HG03108 (cell line): Measurements from ENCODE around the gene TAB2.

Experiments used
- ATAC-seq: cut with Tn5 transposase; IDR thresholded peaks from one replicate; pipeline ENCODE4 v1.9.1; 2021; ENCODE audit warnings: moderate library complexity; ENCODE audit not compliant: unreplicated experiment

TAB2 gene

DNA sequence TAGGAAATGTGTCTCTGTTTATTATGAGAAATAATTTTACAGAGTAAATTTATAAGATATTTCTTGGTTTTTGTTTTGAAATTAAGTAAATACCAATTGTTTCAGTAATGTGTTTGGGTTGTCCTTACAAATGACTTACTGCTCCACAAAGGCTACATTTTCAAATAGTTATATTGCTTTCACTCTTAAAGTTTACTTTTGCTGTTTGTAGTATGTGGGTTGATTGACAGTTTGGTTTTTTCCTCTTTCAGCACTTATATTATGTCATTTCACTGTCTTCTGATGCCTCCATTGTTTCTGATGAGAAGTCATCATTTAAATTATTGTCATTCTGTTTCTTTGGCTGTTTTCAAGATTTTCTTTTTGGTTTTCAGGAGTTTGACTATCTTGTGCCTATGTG is 47.7 kb downstream of the TAB2 start:
- no peak for ATAC-seq

GRCh38 chr6:149366267-149366921 is 48.9 kb downstream of the TAB2 start:
- no peak for ATAC-seq

DNA sequence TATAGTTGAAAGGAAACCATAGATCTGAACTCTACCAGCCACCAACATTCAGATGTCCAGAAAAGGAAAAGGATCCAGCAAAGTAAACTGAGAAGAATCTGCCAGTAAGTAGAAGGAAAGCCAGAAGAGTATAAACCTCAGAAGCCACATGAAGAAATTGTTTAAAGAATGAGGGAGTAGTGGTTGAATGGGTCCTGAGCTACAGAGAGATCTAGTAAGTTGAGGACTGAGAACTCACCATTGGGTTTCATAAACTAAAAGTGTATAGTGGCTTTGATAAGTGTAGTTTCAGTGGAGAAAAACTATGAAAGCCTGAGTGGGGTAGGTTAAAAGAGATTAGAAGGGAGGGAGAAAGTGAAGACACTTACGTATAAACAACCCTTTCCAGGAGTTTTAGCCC is 50.6 kb downstream of the TAB2 start:
- no peak for ATAC-seq

- ATAC-seq = no peak
Measured at GRCh38 chr6:149371154-149371553, 53.6 kb downstream of the TAB2 start.

DNA sequence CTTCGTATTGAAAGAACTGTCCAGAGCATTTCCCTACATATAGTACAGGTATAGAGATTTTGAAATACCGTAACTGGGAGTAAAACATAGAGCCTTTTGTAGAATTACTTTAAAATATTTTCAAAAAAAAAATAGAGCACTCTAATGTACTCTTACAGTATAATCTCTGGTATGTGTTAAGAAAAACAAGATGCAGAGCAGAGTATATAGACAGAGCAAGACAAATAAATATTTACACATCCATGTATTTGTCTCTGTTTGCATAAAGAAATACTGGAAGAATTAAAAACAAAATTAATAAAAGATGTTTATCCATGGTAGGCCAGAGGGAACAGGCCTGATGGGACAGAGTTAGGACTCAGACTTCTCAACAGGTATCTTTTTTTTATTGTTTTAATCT is 54.5 kb downstream of the TAB2 start:
- ATAC-seq = no peak

DNA sequence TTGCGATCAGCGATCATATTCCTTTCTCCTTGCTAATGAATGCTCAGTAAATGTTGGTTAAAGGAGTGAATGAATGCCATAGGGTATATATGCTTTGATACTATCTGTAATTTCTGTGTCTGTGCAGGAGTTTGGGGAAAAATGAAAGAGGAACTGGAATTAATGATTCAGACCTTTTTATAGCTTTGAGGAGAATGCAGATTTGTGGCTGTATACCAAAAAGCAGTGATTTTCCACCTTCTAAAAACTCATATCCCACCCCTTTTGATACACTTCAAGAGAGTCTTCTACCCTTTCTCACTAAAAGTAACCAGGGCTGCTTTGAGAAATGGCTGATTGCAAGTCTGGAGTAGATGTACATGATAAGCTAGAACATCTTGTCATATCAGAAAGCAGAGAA is 56.0 kb downstream of the TAB2 start:
- ATAC-seq = no peak

GRCh38 chr6:149379977-149380376 is 62.5 kb downstream of the TAB2 start:
- no peak for ATAC-seq

DNA sequence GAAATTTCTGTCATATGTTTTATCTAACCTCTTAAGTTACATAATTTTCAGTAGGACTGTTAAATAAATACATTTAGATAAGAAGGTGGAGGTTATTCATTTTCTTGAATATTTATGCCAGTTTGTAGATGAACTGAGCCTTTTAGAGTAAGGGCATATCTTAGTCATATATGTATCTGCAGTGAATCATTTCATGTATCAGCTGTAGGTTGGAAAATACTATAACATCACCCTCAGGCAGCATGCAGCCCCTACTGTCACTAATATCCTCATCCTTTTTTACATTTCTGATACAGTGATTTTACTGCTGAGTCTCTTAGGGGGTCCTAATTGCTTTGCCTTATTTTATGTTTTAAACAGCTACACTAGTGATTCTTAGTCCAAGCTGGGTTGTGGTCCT is 63.0 kb downstream of the TAB2 start:
- no peak for ATAC-seq

- ATAC-seq = no peak
Measured at GRCh38 chr6:149383371-149383770, 65.9 kb downstream of the TAB2 start.

- ATAC-seq = no peak
Measured at GRCh38 chr6:149384464-149384863, 67.0 kb downstream of the TAB2 start.

DNA sequence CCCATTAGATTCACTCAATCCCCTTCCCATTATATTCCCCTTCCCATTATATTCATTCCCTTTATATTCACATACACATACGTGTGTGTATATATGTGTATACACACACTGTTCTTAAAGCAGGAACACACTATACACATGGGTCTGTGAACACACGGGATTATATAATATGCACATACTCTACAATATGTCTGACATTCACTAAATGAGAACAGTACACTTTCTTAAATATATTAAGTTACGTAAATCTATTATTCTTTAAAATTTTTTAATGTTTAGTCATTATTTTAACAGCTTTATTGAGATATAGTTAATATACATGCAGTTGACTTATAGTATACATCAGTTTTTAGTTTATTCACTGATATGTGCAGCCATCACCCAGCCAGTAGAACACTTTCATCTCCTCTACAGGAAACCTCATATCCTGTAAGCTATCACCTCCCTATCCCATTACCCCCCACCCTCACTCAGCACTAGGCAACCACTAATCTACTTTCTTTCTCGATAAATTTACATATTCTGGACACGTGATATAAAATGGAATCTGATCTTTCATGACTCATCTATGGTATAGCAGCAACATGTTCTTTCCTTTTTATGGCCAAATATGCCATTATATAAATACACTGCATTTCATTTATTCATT is 68.6 kb downstream of the TAB2 start:
- ATAC-seq = no peak

DNA sequence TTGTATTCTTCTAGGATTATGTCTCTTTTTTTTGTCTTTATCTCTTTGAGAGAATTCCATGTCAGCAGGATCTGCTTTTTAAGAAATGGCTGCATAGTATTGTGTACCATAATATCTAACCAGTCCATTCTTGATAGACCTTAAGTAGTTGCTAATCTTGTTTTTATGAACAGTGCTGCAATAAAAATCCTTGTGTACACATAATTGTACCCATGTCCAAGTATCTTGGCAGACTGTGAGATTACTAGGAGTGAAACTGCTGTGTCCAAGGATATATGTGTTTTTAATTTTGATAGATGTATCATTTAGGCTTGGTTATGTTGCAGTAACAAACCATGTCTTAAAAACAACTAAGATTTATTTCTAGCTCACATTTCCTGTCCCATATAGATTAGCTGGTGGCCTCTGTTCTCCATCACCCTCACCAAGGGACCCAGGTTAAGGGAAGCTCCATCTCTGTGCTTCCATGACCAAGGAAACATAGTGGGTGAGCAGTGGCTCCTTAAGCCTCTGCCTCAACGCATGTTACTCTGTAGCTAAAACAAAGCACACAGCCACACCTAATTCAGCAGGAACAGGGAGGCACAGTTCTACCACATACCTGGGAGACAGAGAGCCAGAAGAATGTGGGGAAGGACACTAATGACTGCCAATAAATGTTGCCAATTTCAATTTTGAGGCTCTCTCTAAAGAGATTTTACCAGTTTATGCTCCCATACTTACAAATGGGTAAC is 70.4 kb downstream of the TAB2 start:
- no peak for ATAC-seq

DNA sequence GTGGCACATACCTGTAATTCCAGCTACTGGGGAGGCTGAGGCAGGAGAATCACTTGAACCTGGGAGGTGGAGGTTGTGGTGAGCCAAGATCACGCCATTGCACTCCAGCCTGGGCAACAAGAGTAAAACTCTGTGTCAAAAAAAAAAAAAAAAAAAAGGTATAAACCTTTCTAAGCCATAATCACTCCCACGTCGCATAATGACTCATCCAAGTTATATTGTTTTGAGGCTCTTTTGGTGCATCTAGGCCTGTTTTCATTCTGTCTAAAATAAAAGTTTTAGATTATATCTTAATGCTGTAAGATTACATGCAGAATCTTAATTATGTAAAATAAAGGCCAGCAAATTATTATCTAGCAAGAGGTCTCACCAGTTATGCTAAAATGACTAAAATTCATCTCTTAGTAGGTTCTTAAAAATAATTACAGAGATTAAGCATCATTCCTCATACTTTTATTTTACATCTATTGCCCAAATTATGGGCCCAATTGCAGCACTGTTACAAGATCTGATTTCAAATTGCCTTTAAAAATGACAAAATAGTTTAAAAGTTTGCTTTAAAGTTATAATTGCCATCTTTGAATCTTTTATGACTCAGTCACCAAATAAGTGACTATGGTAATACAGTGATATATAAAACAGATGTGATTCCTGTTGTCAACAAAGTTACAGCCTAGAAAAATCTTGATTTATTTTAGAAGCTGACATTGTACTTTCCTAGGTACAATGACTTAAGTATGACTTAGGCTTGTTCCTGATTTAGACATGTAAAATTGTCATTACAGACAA is 72.2 kb downstream of the TAB2 start:
- ATAC-seq = no peak

GRCh38 chr6:149392093-149392492 is 74.6 kb downstream of the TAB2 start:
- ATAC-seq = no peak

DNA sequence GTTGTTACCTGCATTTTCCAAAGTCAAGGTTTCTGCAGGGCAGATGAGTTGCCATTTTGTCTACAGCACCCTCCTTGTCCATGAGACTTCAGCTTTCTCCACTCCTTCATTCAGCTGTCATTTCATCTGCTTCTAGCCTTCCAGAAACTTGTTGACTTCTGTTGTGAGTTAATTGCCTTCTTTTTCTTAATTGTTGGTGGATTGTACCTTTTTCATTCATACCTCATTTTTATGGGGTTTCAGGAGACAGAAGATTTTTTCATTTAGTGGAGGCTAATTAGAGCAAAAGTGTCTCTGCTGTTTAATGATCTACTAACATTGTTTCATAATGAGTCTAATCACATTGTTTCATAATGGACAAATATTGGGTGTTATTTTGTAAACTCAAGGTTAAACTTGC is 75.0 kb downstream of the TAB2 start:
- no peak for ATAC-seq

DNA sequence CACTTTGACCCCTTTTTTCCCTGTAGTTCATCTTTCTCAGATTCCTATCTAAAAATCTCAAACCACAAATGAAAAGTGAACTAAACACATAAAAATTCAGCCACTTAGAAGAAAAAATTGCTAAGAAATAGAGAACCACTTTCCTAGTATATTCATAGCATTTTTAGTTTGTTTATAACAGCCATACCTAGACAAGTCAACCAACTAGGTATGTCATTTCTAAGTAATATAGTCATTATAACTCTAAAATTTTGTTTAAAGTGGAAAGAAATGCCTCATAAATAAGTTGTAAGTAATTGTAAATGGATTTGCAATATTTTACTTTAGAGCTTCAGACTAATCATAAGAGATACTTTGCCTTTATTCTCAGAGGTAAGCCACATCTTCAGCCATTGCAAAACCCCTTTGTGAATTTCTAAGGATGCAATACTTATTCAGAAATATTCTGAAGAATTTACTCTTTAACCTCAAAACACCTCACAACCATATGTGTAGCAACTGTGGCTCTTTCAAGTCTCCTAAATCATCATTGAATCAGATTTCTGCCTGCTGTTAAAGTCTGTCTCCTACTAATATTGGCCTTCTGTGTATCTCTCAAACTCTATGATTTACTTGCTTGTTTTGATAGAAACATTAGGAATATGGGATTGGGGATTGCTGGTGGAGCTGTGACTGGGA is 75.6 kb downstream of the TAB2 start:
- no peak for ATAC-seq

GRCh38 chr6:149395185-149395584 is 77.7 kb downstream of the TAB2 start:
- no peak for ATAC-seq

GRCh38 chr6:149397384-149397783 is 79.9 kb downstream of the TAB2 start:
- ATAC-seq = no peak

DNA sequence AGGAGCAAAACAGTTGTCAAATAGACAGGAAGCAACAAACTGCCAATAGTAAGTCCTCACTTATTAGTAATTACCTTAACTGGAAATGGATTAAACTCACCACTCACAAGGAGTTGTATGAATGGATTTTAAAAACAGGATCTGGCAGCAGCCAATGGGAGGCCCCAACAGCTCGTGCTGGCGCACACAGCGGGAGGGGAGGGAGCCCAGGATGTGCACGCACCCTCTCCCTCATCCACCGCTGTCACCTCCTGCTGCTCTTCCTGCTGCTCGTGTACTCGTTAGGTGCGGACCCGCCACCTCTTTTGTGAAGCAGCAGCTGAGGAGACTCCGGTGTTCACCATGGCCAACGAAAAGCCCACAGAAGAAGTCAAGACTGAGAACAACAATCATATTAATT is 82.5 kb downstream of the TAB2 start, which contains the start of gene SUMO4:
Gene SUMO4, plus strand, starts transcription at position 213 of the 400 bp plus-strand sequence. Its CDS starts 130 bp downstream, at position 343.
- ATAC-seq = no peak

DNA sequence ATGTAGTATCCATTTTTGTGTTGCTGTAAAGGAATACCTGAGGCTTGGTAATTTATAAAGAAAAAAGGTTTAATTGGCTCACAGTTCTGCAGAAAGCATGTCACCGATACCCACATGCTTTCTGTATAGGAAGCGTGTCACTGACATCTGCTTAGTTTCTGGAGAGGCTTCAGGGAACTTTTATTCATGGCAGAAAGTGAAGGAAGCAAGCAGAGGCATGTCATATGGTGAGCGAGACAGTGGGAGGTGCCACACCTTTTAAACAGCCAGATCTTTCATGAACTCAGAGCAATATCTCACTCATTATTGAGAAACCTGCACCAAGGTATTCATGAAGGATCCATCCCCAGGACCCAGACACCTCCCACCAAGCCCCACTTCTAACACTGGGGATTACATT is 86.0 kb downstream of the TAB2 start:
- ATAC-seq = no peak
